Activated naive CD4-positive, alpha-beta T cell treated with anti-CD3 and anti-CD28 coated beads, Interleukin-2, amount 50 U/mL, for 16 hours (primary cell): ENCODE measurements around the gene CARD6.
"Not testable (repeated sequence)": the region's sequence is repeated elsewhere in the genome, so short reads cannot be mapped to it uniquely, and the experiment has no call there.

Source experiments
- DNase-seq: peaks from one replicate; pipeline ENCODE4 v3.0.0-alpha.2; 2020

Gene CARD6

GRCh38 chr5:40873286-40873880 is 32.2 kb downstream of the CARD6 start:
- DNase-seq = no peak

GRCh38 chr5:40875958-40876357 is 34.8 kb downstream of the CARD6 start:
- DNase-seq = no peak

- peak; percentile 14 for DNase-seq
These were observed 36.3 kb downstream of the CARD6 start for GRCh38 chr5:40877371-40877988.

GRCh38 chr5:40879163-40879942 is 38.2 kb downstream of the CARD6 start:
- no peak for DNase-seq

- DNase-seq = no peak
These were observed 41.1 kb downstream of the CARD6 start for GRCh38 chr5:40882291-40882690.

- not testable (repeated sequence) for DNase-seq
These were observed 41.9 kb downstream of the CARD6 start for GRCh38 chr5:40883051-40883450.

- not testable (repeated sequence) for DNase-seq
These were observed 54.6 kb downstream of the CARD6 start for GRCh38 chr5:40895440-40896425.

- DNase-seq = no peak
These were observed 63.2 kb downstream of the CARD6 start for GRCh38 chr5:40904205-40904993.

GRCh38 chr5:40904994-40905306 is 63.8 kb downstream of the CARD6 start:
- no peak for DNase-seq

- no peak for DNase-seq
These were observed 65.2 kb downstream of the CARD6 start for GRCh38 chr5:40906351-40906751.

GRCh38 chr5:40909264-40909663 is 68.1 kb downstream of the CARD6 start, which contains the start of gene C7:
C7 (plus strand) TSS chr5:40909497; CDS start chr5:40909611, 114 bp downstream.
- DNase-seq = no peak

GRCh38 chr5:40909723-40910122 is 68.6 kb downstream of the CARD6 start:
- no peak for DNase-seq
